NCI-H526 treated with DMSO at 0.1 percent for 48 hours (cell line): ENCODE data around the gene IL17B.
"Not testable (repeated sequence)": the region's sequence is repeated elsewhere in the genome, so short reads cannot be mapped to it uniquely, and the experiment has no call there.

Source experiments
- DNase-seq: peaks from one replicate; lab custom pipeline; 2025; lab: John Stamatoyannopoulos, UW

Gene IL17B

DNA sequence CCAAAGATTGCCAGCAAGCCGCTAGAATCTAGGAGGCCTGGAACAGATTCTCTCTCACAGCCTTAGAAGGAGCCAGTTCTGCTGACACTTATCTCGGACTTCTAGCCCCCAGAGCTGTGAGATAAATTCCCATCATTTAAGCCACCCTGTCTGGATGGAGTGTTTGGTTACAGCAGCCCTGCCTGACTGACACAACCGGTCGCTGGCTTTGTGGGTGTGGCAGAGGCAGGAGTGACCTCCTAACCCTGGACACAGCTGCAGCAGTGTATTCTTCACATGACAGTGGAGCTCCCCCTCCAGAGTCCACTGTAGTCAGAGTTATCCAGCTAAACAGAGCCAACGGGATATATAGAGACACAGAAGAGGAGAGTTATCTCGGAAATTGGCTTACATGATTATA is 21.2 kb upstream of the IL17B start:
- DNase-seq = no peak

DNA sequence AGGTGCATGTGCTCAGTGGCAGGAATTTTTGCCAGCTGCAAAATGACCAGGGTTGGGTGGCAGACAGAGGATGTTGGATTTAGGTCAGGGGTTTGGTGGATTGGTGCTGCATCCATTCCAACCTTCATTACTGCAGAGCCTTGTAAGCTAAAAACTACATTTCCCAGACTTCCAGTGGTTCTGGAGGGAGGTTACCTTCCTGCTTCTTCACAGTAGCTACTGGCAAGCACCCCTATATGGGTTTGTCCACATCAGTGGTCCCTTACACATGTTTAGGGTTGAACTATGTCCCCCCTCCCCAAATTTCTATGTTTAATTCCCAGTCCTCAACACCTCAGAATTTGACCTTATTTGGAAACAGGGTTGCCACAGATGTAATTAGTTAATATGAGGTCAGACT is 20.7 kb upstream of the IL17B start:
- no peak for DNase-seq

DNA sequence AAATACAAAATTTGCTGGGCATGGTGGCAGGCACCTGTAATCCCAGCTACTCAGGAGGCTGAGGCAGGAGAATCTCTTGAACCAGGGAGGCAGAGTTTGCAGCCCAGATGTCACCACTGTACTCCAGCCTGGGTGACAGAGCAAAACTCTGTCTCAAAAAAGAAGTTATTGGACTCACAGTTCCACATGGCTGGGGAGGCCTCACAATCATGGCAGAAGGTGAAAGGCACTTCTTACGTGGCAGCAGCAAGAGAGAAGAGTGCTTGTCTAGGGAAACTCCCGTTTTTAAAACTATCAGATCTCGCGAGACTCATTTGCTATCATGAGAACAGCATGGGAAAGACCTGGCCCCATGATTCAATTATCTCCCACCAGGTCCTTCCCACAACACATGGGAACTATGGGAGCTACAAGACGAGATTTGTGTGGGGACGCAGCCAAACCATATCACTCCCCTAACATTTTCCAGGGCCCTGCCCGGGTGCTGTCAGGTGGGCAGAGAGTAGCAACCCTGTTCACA is 19.7 kb upstream of the IL17B start:
- DNase-seq = not testable (repeated sequence)

DNA sequence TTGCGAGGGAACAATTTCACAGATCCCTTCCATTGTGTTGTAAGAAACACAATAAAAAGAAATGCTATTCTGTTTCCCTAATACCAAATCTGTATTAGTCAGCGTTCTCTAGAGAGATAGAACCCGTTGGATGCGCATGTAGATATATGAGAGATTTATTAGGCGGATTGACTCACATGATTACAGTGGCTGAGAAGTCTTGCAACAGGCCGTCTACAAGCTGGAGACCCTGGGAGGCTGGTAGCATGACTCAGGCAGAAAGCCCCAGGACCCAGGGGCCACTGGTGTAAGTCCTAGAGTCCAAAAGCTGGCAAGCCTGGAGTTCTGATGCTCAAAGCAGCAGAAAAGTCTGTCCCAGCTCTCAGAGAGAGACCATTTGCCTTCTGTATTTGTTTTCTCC is 18.4 kb upstream of the IL17B start:
- no peak for DNase-seq

DNA sequence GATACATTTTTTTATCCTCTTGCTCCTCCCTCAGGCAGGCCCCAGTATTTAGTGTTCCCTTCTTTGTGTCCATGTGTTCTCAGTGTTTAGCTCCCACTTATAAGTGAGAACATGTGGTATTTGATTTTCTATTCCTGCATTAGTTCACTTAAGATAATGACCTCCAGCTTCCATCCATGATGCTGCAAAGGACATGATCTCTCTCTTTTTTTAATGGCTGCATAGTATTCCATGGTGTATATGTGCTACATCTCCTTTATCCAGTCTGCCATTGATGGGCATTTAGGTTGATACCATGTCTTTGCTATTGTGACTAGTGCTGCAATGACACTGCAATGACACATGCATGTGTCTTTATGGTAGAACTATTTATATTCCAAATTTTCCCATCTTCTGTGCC is 15.9 kb upstream of the IL17B start:
- DNase-seq = not testable (repeated sequence)

DNA sequence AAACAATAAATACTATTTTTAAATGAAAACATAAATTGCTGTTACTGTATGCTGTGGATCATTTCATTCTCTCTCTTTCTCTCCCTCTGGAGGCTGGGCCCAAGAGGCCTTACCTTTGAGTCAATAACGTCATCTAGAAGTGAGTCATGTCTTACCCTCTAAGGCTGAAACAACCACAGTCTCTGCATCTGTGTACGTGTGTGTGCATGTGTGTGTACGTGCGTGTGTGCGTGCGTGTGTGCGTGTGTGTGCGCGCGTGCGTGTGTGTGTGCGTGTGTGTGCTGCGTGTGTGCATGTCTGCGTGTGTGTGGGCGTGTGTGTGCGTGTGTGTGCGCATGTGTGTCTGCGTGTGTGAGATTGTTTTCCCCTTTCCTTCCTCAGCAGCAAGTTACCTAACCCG is 13.6 kb upstream of the IL17B start:
- DNase-seq = no peak

DNA sequence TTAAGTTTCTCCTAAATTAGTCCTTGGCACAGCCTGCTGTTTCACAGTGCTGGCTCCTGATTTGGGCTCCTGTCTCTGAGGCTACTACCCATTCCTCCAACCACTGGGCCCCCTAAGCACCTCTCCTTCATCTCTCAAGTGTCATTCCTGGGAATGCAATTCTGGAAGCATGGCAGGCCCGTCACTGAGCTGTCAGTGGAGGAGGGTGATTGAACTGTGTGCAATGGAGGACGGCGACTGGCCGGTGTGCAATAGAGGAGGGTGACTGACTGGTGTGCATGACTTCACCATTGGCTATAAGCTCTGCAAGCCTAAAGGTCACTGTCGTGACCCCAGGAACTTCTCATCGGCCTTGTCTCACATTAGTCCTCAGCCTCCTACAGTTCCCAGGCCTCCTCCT is 12.4 kb upstream of the IL17B start:
- DNase-seq = no peak

DNA sequence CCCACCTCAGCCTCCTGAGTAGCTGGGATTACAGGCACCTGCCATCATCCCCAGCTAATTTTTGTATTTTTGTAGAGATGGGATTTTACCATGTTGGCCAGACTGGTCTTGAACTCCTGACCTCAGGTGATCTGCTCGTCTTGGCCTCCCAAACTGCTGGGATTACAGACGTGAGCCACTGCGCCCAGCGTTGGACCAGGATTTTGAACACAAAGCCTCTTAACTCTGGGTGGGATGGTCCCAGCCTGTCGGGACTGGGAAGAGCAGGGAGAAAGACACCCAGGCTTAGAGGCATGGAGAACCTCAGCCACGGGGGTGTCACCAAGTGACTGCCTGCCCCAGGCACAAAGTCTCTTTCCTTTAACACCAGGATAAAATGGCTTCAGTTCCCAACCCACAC is 12.0 kb upstream of the IL17B start:
- DNase-seq = not testable (repeated sequence)

DNA sequence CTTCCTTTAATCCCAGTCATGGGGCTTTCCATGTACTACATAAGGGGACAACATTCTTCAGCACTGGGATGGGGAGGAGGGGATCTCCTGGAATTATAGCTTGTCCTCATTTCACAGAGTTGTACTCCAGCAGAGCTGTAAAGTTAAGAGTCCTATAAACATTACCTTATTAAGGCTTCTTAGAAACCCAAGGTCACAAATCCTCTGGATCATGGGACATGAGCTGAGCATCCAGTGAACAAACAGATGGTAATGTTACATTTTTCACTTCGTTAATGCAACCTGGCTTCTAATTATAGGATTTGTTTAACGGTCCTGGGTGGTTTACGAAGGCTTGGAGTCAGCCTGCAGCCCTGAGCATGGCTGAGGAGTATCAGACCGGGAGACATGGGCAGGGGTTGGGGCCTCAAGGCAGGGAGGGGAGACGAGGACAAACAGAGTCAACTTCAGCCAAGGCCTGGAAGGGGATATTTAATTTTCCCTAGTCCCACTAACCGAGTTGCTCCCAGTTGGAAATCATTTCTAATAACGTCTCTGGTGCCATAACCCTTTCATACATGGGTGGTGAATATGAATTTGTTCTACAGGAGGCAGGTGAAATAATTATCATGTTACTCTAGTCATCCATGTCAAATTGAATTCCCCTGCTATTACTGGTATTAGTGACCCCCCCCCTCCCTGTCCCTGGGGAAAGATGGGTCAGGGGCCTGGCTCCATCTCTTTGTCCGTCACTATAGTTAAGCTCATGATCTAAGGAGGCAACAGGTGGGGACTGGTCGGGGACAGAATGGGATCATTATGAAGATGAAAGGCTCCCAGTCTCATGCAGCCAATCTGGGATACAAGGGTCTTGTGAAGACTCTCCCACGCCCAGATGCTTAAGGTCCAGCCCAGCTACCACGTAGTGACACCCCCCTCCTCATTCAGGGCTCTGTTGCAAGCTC is 10.7 kb upstream of the IL17B start:
- no peak for DNase-seq

DNA sequence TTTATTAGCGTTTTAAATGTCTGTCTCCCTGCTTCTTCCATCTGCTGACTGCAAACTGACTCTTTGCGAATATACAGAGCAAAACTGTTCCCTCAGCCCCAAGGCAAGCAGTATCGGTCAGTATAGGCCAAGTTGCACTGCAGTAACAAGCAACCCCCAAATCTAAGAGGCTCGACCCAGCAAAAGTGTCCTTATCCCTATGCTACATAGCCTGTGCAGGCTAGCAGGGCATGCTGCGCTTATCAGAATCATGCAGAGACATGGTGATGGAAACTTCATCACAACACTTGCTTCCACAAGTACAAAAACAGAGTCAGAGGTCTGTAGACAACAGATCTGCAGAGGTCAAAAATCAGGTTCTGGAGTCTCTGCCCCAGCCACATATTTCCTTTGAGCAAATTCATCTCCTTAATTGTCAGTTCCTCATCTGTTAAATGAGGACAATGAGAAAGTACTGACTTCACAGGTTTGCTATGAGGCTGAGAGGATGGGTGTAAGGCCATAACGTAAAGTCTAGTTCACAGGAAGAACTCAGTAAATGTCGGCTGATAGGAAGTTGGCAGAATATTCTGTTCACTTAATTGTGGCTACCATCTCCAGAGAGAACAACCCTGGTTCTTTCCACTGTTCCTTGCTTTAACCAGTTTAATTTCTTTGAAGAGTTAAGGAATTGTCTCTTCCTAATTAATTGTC is 9.6 kb upstream of the IL17B start:
- DNase-seq = no peak

DNA sequence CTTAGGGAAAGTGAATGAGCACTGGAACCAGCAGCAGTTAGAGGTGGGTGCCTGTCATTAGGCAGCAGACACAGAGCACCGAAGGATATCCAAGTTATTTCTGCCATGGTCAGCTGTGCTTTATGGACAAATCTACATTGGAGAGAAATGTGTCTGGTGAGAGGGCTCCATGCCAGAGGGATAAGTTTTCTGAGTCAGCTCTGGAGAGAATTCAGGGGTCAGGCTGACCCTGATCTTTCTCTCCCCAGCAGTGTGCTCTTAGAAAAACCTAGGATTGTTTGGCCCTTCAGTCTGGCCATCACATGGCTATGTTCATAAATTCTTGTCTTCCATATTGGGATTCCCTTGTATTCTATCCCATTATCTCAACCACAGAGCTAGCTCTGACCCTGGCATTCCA is 8.9 kb upstream of the IL17B start:
- no peak for DNase-seq

DNA sequence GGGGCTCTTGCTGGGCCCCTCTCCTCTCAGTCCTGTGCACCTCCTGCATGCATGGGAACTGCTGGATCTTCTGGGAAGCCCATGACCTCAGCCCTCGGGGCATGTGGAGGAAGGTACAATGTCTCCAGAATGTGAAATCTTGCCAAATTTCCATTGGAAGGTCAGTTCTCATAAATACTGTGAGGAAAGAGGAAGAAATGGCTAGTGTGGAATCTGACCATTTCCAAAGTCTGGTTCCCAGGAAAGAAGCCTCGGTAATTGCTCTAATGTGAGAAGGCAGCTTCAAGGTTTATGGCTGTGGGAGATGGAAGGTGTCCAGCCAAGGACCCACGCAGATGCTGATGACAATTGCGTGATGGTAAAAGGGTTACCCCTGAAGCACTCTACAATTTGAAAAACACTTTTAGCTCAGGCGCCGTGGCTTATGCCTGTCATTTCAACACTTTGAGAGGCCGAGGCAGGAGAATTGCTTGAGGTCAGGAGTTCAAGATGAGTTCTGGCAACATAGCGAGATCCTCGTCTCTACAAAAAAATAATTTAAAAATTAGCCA is 8.1 kb upstream of the IL17B start:
- no peak for DNase-seq

DNA sequence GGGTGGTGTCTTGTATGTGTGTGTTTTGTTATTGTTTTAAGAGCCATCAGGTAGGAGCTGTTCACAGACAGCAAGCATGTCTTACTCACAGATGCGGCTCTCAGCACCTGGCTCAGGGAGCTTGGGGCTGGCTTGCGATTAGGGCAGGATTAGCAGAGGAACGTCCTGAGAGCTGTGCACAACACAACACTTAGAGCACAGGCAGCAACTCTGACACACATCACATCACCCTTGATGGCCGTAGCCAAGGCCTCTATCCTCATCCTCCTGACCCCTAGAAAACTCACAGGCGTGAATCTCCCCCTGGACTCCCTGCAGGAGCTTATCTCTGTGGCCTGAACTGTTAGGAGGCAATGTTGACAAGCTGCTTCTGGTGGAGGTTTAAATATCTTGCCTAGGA is 7.1 kb upstream of the IL17B start:
- DNase-seq = no peak

DNA sequence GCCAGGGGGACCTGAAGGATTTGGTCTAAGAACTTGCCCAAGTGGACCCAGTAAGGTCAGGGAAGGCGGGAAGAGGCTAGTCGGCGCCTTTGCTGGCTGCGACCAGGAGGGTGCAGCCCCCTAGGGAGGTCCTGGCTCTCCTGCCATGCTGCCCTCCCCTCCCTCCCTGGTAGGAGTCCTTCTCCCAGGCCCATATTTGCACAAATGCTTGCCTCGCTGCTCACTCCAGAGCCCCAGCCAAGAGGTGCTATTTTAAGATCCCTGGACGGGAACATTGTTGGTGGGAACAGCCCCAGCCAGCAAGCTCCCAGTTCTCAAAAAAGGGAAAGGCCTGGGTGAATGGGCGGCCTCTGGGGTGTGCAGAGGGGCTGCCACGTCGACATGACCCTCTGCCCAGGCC is 4.3 kb upstream of the IL17B start:
- DNase-seq = no peak

DNA sequence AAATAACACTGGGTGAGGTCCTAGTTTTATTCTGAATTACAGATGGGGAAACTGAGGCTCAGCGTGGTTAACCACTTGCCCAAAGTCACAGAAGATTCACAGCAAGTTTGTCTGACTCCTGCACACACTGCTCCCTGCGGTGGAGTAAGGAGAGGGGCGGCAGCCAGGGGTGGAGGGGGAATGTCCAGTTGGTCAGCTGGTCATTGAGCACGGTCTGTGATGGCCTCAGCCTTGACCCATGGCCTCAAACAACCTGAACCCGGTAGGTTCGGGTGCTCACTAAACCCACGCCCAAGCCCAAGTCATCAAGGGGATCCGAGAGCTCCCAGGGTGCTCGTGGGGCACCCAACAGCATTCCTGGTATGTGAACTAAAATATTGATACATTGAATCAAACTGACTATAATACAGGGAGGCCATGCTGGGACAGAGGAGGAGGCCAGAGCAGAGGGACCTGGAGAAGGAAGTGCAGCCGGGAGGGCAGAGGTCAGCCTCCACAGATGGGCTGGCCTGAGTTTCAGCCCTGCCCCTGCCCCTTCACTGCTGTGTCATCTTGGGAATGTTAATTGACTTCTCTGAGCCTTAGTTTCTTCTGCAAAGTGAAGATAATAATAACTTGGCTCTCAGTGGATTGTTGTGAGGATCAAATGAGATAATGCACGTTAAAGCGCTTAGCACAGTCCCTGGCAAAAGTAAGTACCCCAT is 3.6 kb upstream of the IL17B start:
- DNase-seq = no peak

DNA sequence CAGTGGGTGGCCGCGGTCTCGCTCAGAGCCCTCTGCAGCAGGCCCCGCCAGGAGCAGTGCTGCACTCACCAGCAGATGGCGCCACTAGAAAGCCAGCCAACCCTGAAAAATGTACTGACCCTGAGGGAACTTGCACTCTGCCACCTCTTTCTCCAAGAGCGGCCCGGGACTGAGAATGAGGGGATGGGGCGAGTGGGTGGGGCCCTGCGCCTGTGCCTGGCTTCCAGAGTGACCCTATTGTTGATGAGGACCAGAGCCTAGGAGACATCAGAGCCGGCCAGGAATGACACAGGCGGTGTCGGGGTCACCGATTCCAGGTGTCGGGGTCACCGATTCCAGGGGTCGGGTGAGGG is 2.9 kb upstream of the IL17B start:
- DNase-seq = peak; percentile 16

DNA sequence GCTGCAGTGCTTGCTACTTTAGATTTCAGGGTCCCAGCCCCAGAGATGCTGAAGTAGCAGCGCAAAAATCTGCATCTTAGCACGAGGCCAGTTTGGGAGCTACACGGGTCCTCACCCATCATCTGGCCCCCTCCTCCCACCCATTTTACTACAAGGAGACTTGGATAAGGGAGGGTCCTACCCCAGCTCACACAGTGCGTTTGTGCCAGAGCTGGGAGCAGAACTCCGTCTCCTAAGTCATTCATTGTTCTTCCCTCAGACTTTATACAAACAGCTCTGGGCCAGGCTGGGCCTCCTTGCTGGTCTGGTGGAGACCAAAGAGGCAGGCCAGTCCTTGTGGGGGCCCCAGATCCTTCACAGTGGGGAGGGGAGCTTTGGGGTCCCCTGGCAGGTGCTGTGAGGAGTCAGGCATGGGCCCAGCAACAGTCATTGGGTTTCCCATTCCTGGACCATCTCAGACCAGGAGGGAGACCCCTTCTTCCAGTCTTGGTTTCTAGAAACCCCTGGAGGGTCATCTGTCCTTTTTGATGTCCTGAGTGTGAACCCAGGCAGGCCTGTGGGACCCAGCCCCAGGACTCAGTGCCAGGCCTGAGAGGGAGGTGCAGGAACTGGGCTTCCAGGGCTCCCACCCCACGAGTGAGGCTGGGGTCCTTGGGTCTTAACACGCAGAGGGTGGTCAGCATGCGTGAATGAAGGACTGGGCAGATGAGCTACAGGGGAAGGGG is 2.3 kb upstream of the IL17B start:
- no peak for DNase-seq

DNA sequence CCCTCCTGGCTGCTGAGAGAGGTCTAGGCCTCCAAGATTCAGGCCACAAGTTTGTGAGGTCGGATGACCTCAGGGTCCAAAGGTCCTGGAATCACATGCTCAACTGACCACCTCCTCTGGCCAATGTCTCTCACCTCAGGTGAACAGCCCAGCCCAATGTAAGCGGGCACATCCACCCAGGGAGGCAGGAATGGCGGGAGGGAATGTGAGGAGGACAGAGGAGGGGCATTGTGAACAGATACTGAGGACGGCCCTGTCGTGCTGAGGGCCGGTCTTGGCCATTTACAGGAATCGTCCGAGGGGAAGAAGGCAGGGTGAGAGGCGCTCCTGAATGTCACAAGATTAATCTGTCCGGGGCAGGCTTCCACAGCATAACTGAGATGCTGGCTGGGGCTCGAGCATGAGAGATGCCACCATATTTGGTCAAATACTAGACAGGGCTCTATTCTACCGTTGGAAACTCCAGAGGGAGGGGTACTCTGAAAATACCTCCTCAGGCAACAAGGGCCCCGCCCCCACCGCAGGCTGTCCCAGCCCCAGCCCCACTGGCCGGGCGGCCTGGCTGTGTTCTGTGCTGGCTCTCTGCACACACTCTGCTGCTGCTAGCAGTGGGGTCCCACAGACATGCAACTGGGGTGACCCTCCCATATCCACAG is 1.5 kb upstream of the IL17B start:
- DNase-seq = no peak

DNA sequence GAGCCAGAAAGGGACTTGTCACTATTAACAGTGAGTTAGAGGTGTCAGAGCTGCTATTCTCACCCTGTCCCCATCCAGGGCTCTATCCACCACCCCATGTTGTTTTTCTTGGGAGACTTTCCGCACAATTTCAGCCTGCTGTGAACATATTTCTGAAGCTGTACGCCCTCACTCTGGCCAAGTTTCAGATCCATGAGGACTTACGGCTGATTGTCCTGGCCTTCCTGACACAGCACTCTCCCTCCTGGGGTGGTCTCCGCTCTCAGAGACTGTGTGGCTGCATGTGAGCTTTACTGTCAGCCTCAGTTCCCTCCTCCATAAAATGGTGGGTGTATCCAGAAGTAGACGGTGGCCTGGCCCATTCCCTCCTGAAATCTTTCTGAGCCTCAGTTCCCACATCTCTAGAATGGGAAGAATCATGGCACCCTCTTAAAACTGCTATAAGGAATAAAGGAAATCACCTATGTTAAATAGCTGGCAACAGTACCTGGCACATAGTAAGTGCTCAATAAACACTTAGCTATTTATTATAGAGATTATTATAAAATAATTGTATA is 804 bp upstream of the IL17B start:
- no peak for DNase-seq

DNA sequence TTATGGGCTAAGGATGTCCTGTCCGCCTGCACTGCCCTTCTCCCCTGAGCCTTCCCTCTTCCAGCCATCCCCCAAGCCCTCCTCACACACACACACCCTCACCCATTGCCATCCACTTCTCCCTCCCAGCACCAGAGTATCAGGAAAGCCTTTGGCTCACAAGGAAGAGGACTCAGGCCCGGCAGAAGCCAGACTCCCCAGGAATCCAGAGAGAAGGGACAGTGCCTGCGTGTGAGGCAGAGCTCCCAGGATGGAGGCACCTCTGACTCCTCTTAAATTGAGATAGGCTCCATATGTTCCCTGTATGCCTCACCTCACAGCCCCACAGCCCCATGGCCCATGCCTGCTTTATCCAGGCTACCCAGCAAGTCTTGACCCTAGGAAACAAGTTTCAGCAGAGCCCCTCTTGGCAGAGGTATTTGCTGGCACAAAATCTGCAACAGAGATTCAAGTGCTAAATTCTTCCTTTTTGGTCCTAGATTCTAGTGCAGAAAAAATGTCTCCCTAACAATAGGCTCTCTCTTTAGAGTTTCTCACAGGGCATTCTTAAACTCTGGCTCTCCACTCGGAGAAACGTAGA is 761 bp downstream of the IL17B start:
- no peak for DNase-seq
